Body of pancreas (tissue), 4 donors: ENCODE results near the gene SLC27A1.

Experiments used
- CTCF ChIP-seq, 7 experiments: fragments of 450-650 bp in 4 of 7; fragments of 200-600 bp in 3 of 7; sonication (generic) in 3 of 7; IDR thresholded peaks; one replicate each; pipeline ENCODE4 v1.5.1; 2016 to 2019; ENCODE audit warnings: antibody characterized with exemption in 7 of 7
- POLR2A ChIP-seq, 3 donors: fragments of 450-650 bp; IDR thresholded peaks; one replicate each; pipeline ENCODE4 v1.6.1; 2016; ENCODE audit warnings: antibody characterized with exemption in 3 of 3, mild to moderate bottlenecking in 2 of 3

DNA sequence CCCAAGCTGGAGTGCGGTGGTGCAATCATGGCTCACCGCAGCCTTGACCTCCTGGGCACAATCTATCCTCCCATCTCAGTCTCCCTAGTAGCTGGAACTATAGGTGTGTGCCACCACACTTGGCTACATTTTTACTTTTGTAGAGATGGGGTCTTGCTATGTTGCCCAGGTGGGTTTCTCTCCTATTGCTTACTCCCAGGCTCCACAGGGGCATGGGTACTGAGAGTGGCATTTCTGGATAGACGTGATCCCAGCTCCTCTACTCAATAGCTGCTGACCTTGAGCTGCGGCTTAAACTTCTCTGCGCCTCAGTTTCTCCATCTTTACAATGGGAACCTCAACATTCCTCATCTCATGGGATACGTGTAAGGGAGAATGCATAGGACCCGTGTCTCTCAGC, 38.9 kb upstream of the SLC27A1 start:
- TF ChIP-seq POLR2A (IDR thresholded peaks at IDR 0.05) (no peak), CTCF (IDR thresholded peaks at IDR 0.05) (no peak)
